GM12873 (cell line): Measurements from ENCODE around the gene CPED1.

Experiments
- CTCF ChIP-seq: IDR thresholded peaks from 2 replicates; pipeline ENCODE4 v1.5.1; 2012; ENCODE audit warnings: low read depth, mild to moderate bottlenecking, moderate library complexity, low read length, control low read depth; ENCODE audit not compliant: insufficient read depth; ENCODE audit errors: missing control alignments

Gene CPED1

GRCh38 chr7:120960714-120961113 is 27.8 kb upstream of the CPED1 start:
- TF ChIP-seq CTCF, result no peak

GRCh38 chr7:120961638-120962173 is 26.8 kb upstream of the CPED1 start:
- no peak for TF ChIP-seq CTCF

DNA sequence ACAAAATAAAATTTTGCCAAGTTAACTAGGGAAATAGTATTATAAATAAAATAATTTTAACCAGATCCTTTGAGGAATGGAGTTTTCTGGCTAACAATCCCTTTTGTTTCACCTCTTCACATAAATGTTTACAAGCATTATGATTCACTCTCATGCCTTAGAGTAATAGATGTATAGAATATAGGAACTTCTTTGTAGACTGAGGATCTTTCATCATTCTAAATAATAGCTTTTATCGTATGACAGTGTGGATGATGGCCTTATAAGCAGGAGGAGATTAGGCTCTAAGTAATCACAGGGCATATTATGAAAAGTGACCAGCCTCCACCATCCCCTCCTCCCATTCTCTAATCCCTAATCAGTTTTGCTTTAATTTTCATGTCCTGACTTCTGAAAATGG is 24.4 kb upstream of the CPED1 start:
- no peak for TF ChIP-seq CTCF

GRCh38 chr7:120966961-120967360 is 21.6 kb upstream of the CPED1 start:
- TF ChIP-seq CTCF, result no peak

DNA sequence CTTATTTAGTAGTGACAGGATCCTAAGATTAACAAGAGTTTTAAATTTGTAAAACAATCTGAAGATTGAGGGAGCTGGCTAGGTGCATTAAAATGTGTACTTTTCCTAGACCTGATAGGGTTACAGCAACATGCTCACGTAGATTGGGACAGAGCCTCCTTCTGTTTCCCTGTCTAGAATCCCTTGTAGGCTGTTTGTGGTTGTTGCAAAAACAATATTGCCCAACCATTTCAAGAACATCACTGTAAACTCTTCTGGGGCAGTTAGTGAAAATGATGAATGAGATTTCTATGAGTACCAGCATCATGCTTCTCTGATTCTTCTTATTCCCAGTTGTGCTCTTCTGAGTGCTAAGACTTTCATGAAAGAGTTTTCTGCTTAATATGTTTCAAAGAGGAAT is 14.7 kb upstream of the CPED1 start:
- TF ChIP-seq CTCF, result no peak

DNA sequence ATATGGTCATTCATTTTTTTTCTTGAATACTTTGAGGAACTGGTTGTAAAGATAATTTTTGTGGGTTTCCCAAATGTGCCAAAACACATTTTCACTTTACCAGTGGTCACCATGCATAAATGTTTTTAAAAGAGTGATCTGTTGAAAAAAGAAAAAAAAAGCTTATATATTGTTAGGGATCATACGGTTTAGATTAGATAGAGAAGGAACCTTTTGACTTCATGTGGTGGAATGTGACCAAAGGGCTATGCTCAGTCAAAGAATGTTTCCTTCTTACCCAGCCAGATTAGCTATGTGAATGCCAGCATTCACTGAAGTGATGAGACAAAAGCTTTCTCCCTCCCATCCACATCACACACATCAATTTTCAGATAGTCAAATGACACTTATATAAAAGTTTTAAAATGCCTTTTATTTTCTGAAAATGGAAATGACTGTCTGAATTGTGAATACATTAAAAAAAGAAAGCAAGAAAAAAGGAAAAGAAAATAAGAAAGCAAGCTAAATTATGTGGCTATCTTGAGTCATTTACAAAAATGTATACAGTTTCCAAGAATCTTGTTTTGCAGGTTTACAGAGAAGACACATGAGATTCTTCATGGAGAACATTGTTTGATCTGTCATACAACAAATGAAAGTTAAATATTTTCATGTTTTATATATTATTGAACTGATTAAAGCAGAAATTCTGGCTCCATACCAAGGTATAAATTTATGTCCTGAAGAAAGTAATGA is 8.6 kb upstream of the CPED1 start:
- no peak for TF ChIP-seq CTCF

DNA sequence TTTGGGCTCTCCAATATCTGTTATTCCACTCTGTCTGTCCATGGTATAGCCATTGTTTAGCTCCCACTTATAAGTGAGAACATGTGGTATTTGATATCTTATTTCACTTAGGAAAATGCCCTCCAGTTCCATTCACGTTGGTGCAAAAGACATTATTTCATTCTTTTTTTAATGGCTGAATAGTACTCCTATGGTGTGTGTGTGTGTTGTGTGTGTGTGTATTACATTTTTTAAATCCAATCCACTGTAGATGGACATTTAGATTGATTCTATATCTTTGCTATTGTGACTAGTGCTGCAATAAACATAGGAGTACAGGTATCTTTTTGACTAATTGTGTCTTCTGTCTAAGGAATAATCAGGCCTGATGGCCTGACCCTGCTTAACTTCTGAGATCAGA is 7.4 kb upstream of the CPED1 start:
- TF ChIP-seq CTCF, result no peak
